ENCODE data around the gene EIF1AY.
"Not testable (repeated sequence)": the region's sequence is repeated elsewhere in the genome, so short reads cannot be mapped to it uniquely, and the experiment has no call there.

EIF1AY gene

GRCh38 chrY:20575531-20576121 lies at the start of gene EIF1AY:
TSS of gene EIF1AY (plus strand) at chrY:20575776. CDS start at chrY:20575872, 96 bp downstream.
- DNase-seq (ENCODE audit: low read depth in 2 of 2), result peak in 1 of 2 donors; percentile 83

- no peak for DNase-seq (ENCODE audit: low read depth in 2 of 2)
These were observed 47.1 kb upstream of the EIF1AY start for GRCh38 chrY:20528435-20528834.

GRCh38 chrY:20538186-20538585 lies 37.4 kb upstream of the EIF1AY start:
- no peak for DNase-seq (ENCODE audit: low read depth in 2 of 2)

- DNase-seq (ENCODE audit: low read depth in 2 of 2), result no peak
These were observed 36.6 kb upstream of the EIF1AY start for GRCh38 chrY:20538933-20539332.

GRCh38 chrY:20544451-20544960 lies 31.1 kb upstream of the EIF1AY start:
- no peak for DNase-seq (ENCODE audit: low read depth in 2 of 2)

- no peak for DNase-seq (ENCODE audit: low read depth in 2 of 2)
These were observed 29.5 kb upstream of the EIF1AY start for GRCh38 chrY:20546071-20546470.

GRCh38 chrY:20549289-20549688 lies 26.3 kb upstream of the EIF1AY start:
- no peak for DNase-seq (ENCODE audit: low read depth in 2 of 2)

GRCh38 chrY:20551840-20552239 lies 23.7 kb upstream of the EIF1AY start:
- no peak for DNase-seq (ENCODE audit: low read depth in 2 of 2)

- not testable (repeated sequence) for DNase-seq (ENCODE audit: low read depth in 2 of 2)
These were observed 22.7 kb upstream of the EIF1AY start for GRCh38 chrY:20552764-20553323.

GRCh38 chrY:20555820-20556219 lies 19.8 kb upstream of the EIF1AY start:
- DNase-seq (ENCODE audit: low read depth in 2 of 2), result no peak

GRCh38 chrY:20558677-20559076 lies 16.9 kb upstream of the EIF1AY start:
- no peak for DNase-seq (ENCODE audit: low read depth in 2 of 2)

GRCh38 chrY:20559873-20560512 lies 15.6 kb upstream of the EIF1AY start:
- DNase-seq (ENCODE audit: low read depth in 2 of 2), result no peak

- no peak for DNase-seq (ENCODE audit: low read depth in 2 of 2)
These were observed 4.3 kb upstream of the EIF1AY start for GRCh38 chrY:20571306-20571705.

- DNase-seq (ENCODE audit: low read depth in 2 of 2), result no peak
These were observed 930 bp downstream of the EIF1AY start for GRCh38 chrY:20576506-20576905.

GRCh38 chrY:20578206-20578605 lies 2.6 kb downstream of the EIF1AY start:
- no peak for DNase-seq (ENCODE audit: low read depth in 2 of 2)

- no peak for DNase-seq (ENCODE audit: low read depth in 2 of 2)
These were observed 6.1 kb downstream of the EIF1AY start for GRCh38 chrY:20581687-20582086.

- DNase-seq (ENCODE audit: low read depth in 2 of 2), result no peak
These were observed 10.6 kb downstream of the EIF1AY start for GRCh38 chrY:20586161-20586560.
